VCaP (cell line): Measurements from ENCODE around the gene WDR5B.

Experiments used
- H3K27ac ChIP-seq: fragments of 450-650 bp; 2 replicates; pipeline ENCODE4 v1.5.1; 2017
- TF ChIP-seq, protein P1 (sequence below): fragments of 450-650 bp; conservative IDR thresholded peaks from 2 replicates; pipeline ENCODE4 v1.5.1; 2017; ENCODE audit warnings: mild to moderate bottlenecking, moderate library complexity

The WDR5B gene

GRCh38 chr3:122421101-122421500, 5.2 kb upstream of the WDR5B start:
- no peak overlapping the region for H3K27ac ChIP-seq
- TF ChIP-seq, protein P1, sequence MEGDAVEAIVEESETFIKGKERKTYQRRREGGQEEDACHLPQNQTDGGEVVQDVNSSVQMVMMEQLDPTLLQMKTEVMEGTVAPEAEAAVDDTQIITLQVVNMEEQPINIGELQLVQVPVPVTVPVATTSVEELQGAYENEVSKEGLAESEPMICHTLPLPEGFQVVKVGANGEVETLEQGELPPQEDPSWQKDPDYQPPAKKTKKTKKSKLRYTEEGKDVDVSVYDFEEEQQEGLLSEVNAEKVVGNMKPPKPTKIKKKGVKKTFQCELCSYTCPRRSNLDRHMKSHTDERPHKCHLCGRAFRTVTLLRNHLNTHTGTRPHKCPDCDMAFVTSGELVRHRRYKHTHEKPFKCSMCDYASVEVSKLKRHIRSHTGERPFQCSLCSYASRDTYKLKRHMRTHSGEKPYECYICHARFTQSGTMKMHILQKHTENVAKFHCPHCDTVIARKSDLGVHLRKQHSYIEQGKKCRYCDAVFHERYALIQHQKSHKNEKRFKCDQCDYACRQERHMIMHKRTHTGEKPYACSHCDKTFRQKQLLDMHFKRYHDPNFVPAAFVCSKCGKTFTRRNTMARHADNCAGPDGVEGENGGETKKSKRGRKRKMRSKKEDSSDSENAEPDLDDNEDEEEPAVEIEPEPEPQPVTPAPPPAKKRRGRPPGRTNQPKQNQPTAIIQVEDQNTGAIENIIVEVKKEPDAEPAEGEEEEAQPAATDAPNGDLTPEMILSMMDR: no peak

DNA sequence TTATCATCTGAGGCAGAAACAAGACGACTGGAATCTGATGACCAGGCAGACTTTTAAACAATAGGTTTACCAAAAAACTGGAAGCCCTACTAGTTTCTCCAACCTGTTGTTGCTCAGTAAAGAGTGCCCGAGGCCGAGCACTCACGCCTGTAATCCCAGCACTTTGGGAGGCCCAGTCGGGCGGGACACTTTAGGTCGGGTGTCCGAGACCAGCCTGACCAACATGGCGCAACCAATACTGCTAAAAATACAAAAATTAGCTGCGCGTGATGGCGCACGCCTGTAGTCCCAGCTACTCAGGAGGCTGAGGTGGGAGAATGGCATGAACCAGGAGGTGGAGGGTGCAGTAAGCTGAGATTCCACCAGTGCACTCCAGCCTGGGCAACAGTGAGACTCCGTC, 1.1 kb upstream of the WDR5B start:
- H3K27ac ChIP-seq: peak overlapping the region; percentile 96
- TF ChIP-seq, protein P1: no peak

GRCh38 chr3:122415104-122415744, 638 bp downstream of the WDR5B start:
- TF ChIP-seq, protein P1: no peak
- peak overlapping the region; percentile 96 for H3K27ac ChIP-seq

- TF ChIP-seq, protein P1: no peak
- peak overlapping the region; percentile 96; the same call in 1 of the 2 replicates for H3K27ac ChIP-seq
These were observed 1.5 kb downstream of the WDR5B start for GRCh38 chr3:122414391-122414790.

GRCh38 chr3:122410639-122411038, 5.2 kb downstream of the WDR5B start:
- TF ChIP-seq, protein P1: no peak
- H3K27ac ChIP-seq: no peak overlapping the region

DNA sequence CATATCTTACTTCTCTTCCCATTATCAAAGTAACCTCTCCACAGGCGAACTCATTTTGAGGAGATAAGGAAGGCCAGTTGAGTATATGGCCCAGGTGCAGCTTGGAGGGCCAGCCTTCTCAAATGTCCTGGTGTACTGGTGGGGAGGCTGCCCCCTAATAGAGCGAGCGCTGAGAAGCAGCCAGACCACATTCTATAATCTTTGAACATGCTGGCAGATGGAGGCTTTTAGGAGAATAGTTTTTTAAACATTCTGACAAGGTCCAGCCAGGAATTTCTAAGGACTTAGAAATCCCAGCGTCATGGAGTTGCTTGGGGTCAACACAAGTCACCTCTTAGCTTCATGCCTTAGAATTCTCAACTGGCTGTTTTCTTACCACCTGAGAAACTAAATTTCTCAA, 5.8 kb downstream of the WDR5B start:
- no peak overlapping the region for H3K27ac ChIP-seq
- TF ChIP-seq, protein P1: no peak

- H3K27ac ChIP-seq: no peak overlapping the region
- TF ChIP-seq, protein P1: no peak
These were observed 6.4 kb downstream of the WDR5B start for GRCh38 chr3:122409446-122409845.
